K562 (cell line): ENCODE measurements around the gene SMURF1. TPM values are rescaled to one million over a fixed set of nuclear protein-coding genes. Genes with fewer than 3 reads are reported as not detected.

Source experiments
- ATAC-seq: fragments of 200-7000 bp; cut with Tn5 transposase; 3 replicates; pipeline ENCODE4 v1.9.1; 2020; ENCODE audit warnings: moderate library complexity
- BruUV-seq: library from RNA; stranded (reverse); fragments of 400-500 nt; replicated peaks from 2 replicates; lab custom pipeline; 2021; lab: Mats Ljungman, UMichigan
- CTCF ChIA-PET: fragments of 300-600 bp; formaldehyde crosslinking; extraction: SDS; loops from one replicate; lab custom pipeline; 2021; ENCODE audit warnings: low intra/inter-chr PET ratio; lab: Yijun Ruan, JAX
- POLR2A ChIA-PET: fragments of 300-600, 350-650 bp; sonication (Branson Sonifier 250); formaldehyde crosslinking; extraction: SDS; loops from one replicate; lab custom pipeline; 2021; ENCODE audit warnings: antibody characterized with exemption, inconsistent platforms; lab: Yijun Ruan, JAX
- DNase-seq, 4 experiments: peaks; one replicate each; pipeline versions ENCODE4 v3.0.0 to v3.0.0-alpha.2; 2011 to 2018; ENCODE audit warnings: low spot score in 3 of 4, mixed read lengths in 3 of 4; ENCODE audit errors: extremely low read depth in 1 of 4
- FAIRE-seq: peaks from 2 replicates; lab custom pipeline; 2011; peaks lifted over from hg19 to GRCh38; lab: Jason Lieb, UNC
- H2AFZ ChIP-seq: 2 replicates; pipeline ENCODE4 v1.6.0; 2011; ENCODE audit warnings: low read depth, low read length, control low read depth, inconsistent platforms
- H3K27ac ChIP-seq: fragments of 200-600 bp; 3 replicates; pipeline ENCODE4 v1.8.0; 2011; ENCODE audit warnings: low read depth, mild to moderate bottlenecking, control low read depth, inconsistent platforms, low read length, moderate library complexity, mixed read lengths; ENCODE audit errors: extremely low read depth
- H3K27me3 ChIP-seq, 2 experiments: fragments of 300-600 bp in 1 of 2; 2 replicates in 1 of 2; 3 replicates in 1 of 2; pipeline versions ENCODE4 v1.6.0 to v1.8.0; 2011; ENCODE audit warnings: inconsistent platforms in 2 of 2, low read length in 2 of 2, mild to moderate bottlenecking in 1 of 2, mixed read lengths in 1 of 2, moderate library complexity in 1 of 2; ENCODE audit not compliant: control insufficient read depth in 2 of 2, insufficient read depth in 2 of 2
- H3K36me3 ChIP-seq: fragments of 300-600 bp; 3 replicates; pipeline ENCODE4 v1.8.0; 2011; ENCODE audit warnings: mild to moderate bottlenecking, low read length, inconsistent platforms; ENCODE audit not compliant: control insufficient read depth, insufficient read depth
- H3K4me1 ChIP-seq, 2 experiments: fragments of 200-600 bp in 1 of 2; replicated peaks in 1 of 2; 2 replicates in 1 of 2; 3 replicates in 1 of 2; pipeline versions ENCODE4 v1.5.1 to v1.8.0; 2011; ENCODE audit warnings: inconsistent platforms in 2 of 2, low read length in 2 of 2, mild to moderate bottlenecking in 1 of 2, mixed read lengths in 1 of 2, moderate library complexity in 1 of 2; ENCODE audit not compliant: control insufficient read depth in 2 of 2, insufficient read depth in 2 of 2
- H3K4me2 ChIP-seq: 2 replicates; pipeline ENCODE4 v1.6.1; 2011; ENCODE audit warnings: low read length, control low read depth, inconsistent platforms, mixed read lengths; ENCODE audit not compliant: insufficient read depth
- H3K4me3 ChIP-seq: fragments of 200-600 bp; sonication (generic), shearing (Covaris generic); 2 replicates; pipeline ENCODE4 v1.5.1; 2016; ENCODE audit warnings: control low read depth, inconsistent platforms
- H3K79me2 ChIP-seq: fragments of 200-600 bp; 3 replicates; pipeline ENCODE4 v1.8.0; 2011; ENCODE audit warnings: low read length, inconsistent platforms; ENCODE audit not compliant: control insufficient read depth, insufficient read depth
- H3K9ac ChIP-seq, 2 experiments: 2 replicates each; pipeline versions ENCODE4 v1.6.0 to v1.6.1; 2011; ENCODE audit warnings: low read depth in 2 of 2, low read length in 2 of 2, control low read depth in 1 of 2, inconsistent platforms in 1 of 2, mild to moderate bottlenecking in 1 of 2, mixed read lengths in 1 of 2; ENCODE audit not compliant: insufficient read depth in 1 of 2
- H3K9me1 ChIP-seq: one replicate; pipeline ENCODE4 v1.6.0; 2011; ENCODE audit warnings: inconsistent platforms, mild to moderate bottlenecking, low read length, moderate library complexity; ENCODE audit not compliant: control insufficient read depth, insufficient read depth
- H3K9me3 ChIP-seq: replicated peaks from 2 replicates; pipeline ENCODE4 v1.5.1; 2011; ENCODE audit warnings: low read depth, low read length, inconsistent platforms; ENCODE audit not compliant: control insufficient read depth, insufficient read depth
- H4K20me1 ChIP-seq: replicated peaks from 2 replicates; pipeline ENCODE4 v1.6.1; 2011; ENCODE audit warnings: low read length, inconsistent platforms, mixed read lengths; ENCODE audit not compliant: control insufficient read depth, insufficient read depth
- DPF2 ChIP-seq: fragments of 450-650 bp; IDR thresholded peaks from 2 replicates; pipeline ENCODE4 v1.6.1; 2016
- HNRNPK ChIP-seq: fragments of 200-400 bp; formaldehyde crosslinking; IDR thresholded peaks from one replicate; pipeline ENCODE4 v1.6.1; 2018; ENCODE audit warnings: mild to moderate bottlenecking, low read depth, low read length; ENCODE audit not compliant: poor library complexity, severe bottlenecking
- NELFE ChIP-seq: IDR thresholded peaks from 2 replicates; pipeline ENCODE4 v1.6.1; 2011; ENCODE audit warnings: mild to moderate bottlenecking; ENCODE audit not compliant: insufficient read depth, insufficient read length
- RBM25 ChIP-seq: fragments of 200-400 bp; formaldehyde crosslinking; IDR thresholded peaks from 2 replicates; pipeline ENCODE4 v1.6.1; 2018; ENCODE audit warnings: low read length, low read depth, moderate library complexity; ENCODE audit not compliant: severe bottlenecking
- TAF7 ChIP-seq: fragments of 450-650 bp; IDR thresholded peaks from 2 replicates; pipeline ENCODE4 v1.6.1; 2016; ENCODE audit warnings: missing genetic modification characterization, missing compliant biosample characterization
- TOE1 ChIP-seq, 2 experiments: fragments of 450-650 bp in 1 of 2; sonication (generic) in 1 of 2; formaldehyde crosslinking in 1 of 2; IDR thresholded peaks; 2 replicates each; pipeline versions ENCODE4 v1.7.1 to v1.8.0; 2016 to 2022; ENCODE audit warnings: borderline replicate concordance in 2 of 2, mild to moderate bottlenecking in 2 of 2, antibody characterized with exemption in 1 of 2, inconsistent platforms in 1 of 2, low read depth in 1 of 2, missing genetic modification reagents in 1 of 2, moderate library complexity in 1 of 2
- ZNF121 ChIP-seq: sonication (generic); formaldehyde crosslinking; conservative IDR thresholded peaks from 2 replicates; pipeline ENCODE4 v1.8.0; 2022; ENCODE audit warnings: missing genetic modification reagents
- ZNF77 ChIP-seq: fragments of 250-450 bp; sonication (Bioruptor Pico); IDR thresholded peaks from 2 replicates; pipeline ENCODE4 v1.5.0; 2020
- WGBS: fragments of 100-300 bp; shearing (Covaris generic); methylation state at CpG from one replicate; pipeline ENCODE4 v1.1.6; 2016; ENCODE audit warnings: low coverage, mixed read lengths; ENCODE audit not compliant: insufficient coverage; ENCODE audit errors: missing lambda C conversion rate; 5-methylcytosine and 5-hydroxymethylcytosine counted together
- in situ Hi-C: fragments of 300-500 bp; cut with MboI; formaldehyde crosslinking; loops from 4 replicates; pipeline ENCODE4 v1.15.0; 2018; ENCODE audit warnings: inconsistent platforms, mixed read lengths
- intact Hi-C: fragments of 100-400 bp; cut with micrococcal nuclease; formaldehyde crosslinking; loops from 2 replicates; pipeline ENCODE4 v1.14.2; 2022
- polyA plus RNA-seq, 8 experiments: library from polyadenylated mRNA; depleted of rRNA in 4 of 8; stranded (reverse) in 5 of 8; unstranded in 3 of 8; fragments of >200 nt; fragmentation: Nextera tagmentation in 2 of 8; fragmentation: Illumina TruSeq in 1 of 8; extraction: Ambion mirVana in 2 of 8; extraction: Trizol in 1 of 8; gene quantifications; 2 replicates each; pipeline versions ENCODE4 v1.2.1 to v1.2.3, GENCODE V29; 2011 to 2014; ENCODE audit warnings: inconsistent platforms in 1 of 8, missing spikeins in 1 of 8
- total RNA-seq, 7 experiments: library from RNA; depleted of rRNA in 6 of 7; stranded (reverse); fragments of >200 nt in 6 of 7; fragmentation: Illumina TruSeq in 2 of 7; extraction: Trizol in 2 of 7; gene quantifications; 2 replicates each; pipeline versions ENCODE4 v1.2.1 to v1.2.3, GENCODE V29; 2011 to 2021; ENCODE audit warnings: low replicate concordance in 1 of 7
- TF ChIP-seq, protein P1 (sequence below), 2 experiments: fragments of 450-650 bp; IDR thresholded peaks; 2 replicates each; pipeline ENCODE4 v1.6.1; 2018; ENCODE audit warnings: mild to moderate bottlenecking in 2 of 2, low read depth in 1 of 2; ENCODE audit not compliant: partially characterized antibody in 2 of 2

SMURF1 gene
- total and polyA plus RNA-seq, 9 of the 15 experiments (the other 6 are each of a cell fraction or from before 2014, with no cell fraction given), result 1.0 to 20.1 (median 12.6) TPM

DNA sequence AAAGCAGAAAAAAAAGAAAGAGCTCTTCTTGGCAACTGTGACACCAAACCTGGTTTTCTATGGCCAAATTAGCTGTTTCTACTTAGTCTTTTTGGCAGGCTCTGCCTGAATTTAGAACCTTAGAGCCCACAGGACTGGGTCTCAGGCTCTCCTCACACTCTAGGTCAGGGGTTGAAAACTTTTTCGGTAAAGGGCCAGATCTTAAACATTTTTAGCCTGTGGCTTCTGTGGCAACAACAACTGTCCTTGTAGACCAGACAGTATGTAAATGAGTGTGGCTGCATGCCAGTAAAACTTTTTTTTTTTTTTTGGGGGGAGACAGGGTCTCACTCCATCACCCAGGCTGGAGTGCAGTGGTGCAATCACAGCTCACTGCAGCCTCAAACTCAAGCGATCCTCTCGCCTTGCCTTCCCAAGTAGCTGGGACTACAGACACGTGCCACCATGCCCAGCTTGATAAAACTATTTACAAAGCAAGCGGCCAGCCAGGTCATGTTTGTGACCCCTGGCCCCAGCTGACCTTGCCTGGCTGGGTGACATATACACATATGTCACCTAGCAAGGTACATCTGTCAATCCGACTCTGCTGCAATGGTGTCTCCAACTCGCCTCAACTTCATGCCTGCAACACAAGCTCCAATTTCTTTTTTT lies 46.6 kb upstream of the SMURF1 start (continued):
- TF ChIP-seq, protein P1, sequence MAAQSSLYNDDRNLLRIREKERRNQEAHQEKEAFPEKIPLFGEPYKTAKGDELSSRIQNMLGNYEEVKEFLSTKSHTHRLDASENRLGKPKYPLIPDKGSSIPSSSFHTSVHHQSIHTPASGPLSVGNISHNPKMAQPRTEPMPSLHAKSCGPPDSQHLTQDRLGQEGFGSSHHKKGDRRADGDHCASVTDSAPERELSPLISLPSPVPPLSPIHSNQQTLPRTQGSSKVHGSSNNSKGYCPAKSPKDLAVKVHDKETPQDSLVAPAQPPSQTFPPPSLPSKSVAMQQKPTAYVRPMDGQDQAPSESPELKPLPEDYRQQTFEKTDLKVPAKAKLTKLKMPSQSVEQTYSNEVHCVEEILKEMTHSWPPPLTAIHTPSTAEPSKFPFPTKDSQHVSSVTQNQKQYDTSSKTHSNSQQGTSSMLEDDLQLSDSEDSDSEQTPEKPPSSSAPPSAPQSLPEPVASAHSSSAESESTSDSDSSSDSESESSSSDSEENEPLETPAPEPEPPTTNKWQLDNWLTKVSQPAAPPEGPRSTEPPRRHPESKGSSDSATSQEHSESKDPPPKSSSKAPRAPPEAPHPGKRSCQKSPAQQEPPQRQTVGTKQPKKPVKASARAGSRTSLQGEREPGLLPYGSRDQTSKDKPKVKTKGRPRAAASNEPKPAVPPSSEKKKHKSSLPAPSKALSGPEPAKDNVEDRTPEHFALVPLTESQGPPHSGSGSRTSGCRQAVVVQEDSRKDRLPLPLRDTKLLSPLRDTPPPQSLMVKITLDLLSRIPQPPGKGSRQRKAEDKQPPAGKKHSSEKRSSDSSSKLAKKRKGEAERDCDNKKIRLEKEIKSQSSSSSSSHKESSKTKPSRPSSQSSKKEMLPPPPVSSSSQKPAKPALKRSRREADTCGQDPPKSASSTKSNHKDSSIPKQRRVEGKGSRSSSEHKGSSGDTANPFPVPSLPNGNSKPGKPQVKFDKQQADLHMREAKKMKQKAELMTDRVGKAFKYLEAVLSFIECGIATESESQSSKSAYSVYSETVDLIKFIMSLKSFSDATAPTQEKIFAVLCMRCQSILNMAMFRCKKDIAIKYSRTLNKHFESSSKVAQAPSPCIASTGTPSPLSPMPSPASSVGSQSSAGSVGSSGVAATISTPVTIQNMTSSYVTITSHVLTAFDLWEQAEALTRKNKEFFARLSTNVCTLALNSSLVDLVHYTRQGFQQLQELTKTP (IDR thresholded peaks at IDR 0.05; ENCODE audit: low read depth in 1 of 2, partially characterized antibody in 2 of 2), result no peak
- no peak for TF ChIP-seq TOE1 (IDR thresholded peaks at IDR 0.05; ENCODE audit: borderline replicate concordance)
- TF ChIP-seq TOE1 (CRISPR knock-in tag; IDR thresholded peaks at IDR 0.05; ENCODE audit: borderline replicate concordance, low read depth), result no peak
- TF ChIP-seq HNRNPK, result no peak
- no peak for TF ChIP-seq DPF2
- TF ChIP-seq TAF7, result no peak

- Histone ChIP-seq H2AFZ (no peak overlapping the region), H3K4me3 (no peak overlapping the region), H3K9ac (no peak overlapping the region), H4K20me1 (no peaks in the 10 kb centered on the region), H3K36me3 (no peaks in the 10 kb centered on the region), H3K9me1 (no peaks in the 10 kb centered on the region), H3K79me2 (no peaks in the 10 kb centered on the region), H3K27ac (no peak overlapping the region), H3K9me3 (no peaks in the 10 kb centered on the region), H3K4me1 (no peaks in the 10 kb centered on the region), H3K4me2 (no peak overlapping the region), H3K27me3 (peaks cover 30 to 58% of the 10 kb centered on the region in 2 experiments; a peak in 4 of 5 replicates)
- 10% methylated on average over 1 of the region's 1 CpG for WGBS
- BruUV-seq, result no TSS peak
- TF ChIP-seq ZNF121, result peak; percentile 68
- no peak for TF ChIP-seq ZNF77 (CRISPR knock-in tag)
- TF ChIP-seq RBM25, result peak; percentile 20
- TF ChIP-seq NELFE, result no peak
- in situ Hi-C loops, result no loop called here
- POLR2A ChIA-PET, result interaction anchor here (0.7 to 1.7 kb wide), 2 partner anchors 14 to 15 kb away, joined by 3 to 5 read pairs; no protein-coding TSS in a partner anchor
- CTCF ChIA-PET, result no interaction called here
- intact Hi-C loops, result no loop called here
- FAIRE-seq, result no peak
- ATAC-seq, result no peak
- DNase-seq, result no peak
Observed at GRCh38 chr7:99189222-99189621, 45.3 kb upstream of the SMURF1 start.
